Left ventricle myocardium inferior (tissue), 1 donor: ENCODE data around the gene MAZ. TPM values are rescaled to one million over a fixed set of nuclear protein-coding genes. Genes with fewer than 3 reads are reported as not detected.

Source experiments
- DNase-seq: peaks from one replicate; pipeline ENCODE4 v3.0.0-alpha.2; 2020
- H3K27ac ChIP-seq: fragments of 200-600 bp; replicated peaks from 2 replicates; pipeline ENCODE4 v1.8.0; 2021
- H3K27me3 ChIP-seq: fragments of 200-600 bp; 2 replicates; pipeline ENCODE4 v1.8.0; 2021; ENCODE audit warnings: low read depth
- H3K36me3 ChIP-seq: fragments of 200-600 bp; 2 replicates; pipeline ENCODE4 v1.8.0; 2021
- H3K4me1 ChIP-seq: fragments of 200-600 bp; 2 replicates; pipeline ENCODE4 v1.8.0; 2021
- H3K4me3 ChIP-seq: fragments of 200-600 bp; 2 replicates; pipeline ENCODE4 v1.8.0; 2021; ENCODE audit warnings: mild to moderate bottlenecking, moderate library complexity
- H3K9me3 ChIP-seq: fragments of 200-600 bp; replicated peaks from 2 replicates; pipeline ENCODE4 v1.8.0; 2021
- CTCF ChIP-seq: fragments of 200-600 bp; IDR thresholded peaks from 2 replicates; pipeline ENCODE4 v1.8.0; 2021; ENCODE audit warnings: antibody characterized with exemption, mild to moderate bottlenecking, borderline replicate concordance
- intact Hi-C: fragments of 100-400 bp; cut with micrococcal nuclease; formaldehyde crosslinking; loops from one replicate; pipeline ENCODE4 v1.11.0; 2022
- total RNA-seq: library from RNA; stranded (reverse); fragmentation: NEBNext Ultra II Directional; extraction: Animal tissue kit (Norgen Biotek cat#: 25700); gene quantifications from one replicate; pipeline ENCODE4 v1.2.1, GENCODE V29; 2021
- donor health status: DM: no; HTN: yes; CAD: no; lungs with severe emphysema.

Gene MAZ
- total RNA-seq, 1 donor from 2014 or later, result 77.6 TPM

GRCh38 chr16:29815032-29815721, 8.8 kb downstream of the MAZ start:
- H3K27me3 ChIP-seq, result no peaks in the 10 kb centered on the region
- intact Hi-C loops, result no loop called here
- peak; percentile 51 for DNase-seq
- no peaks in the 10 kb centered on the region for H3K9me3 ChIP-seq
- peaks cover 25% of the 10 kb centered on the region for H3K36me3 ChIP-seq
- H3K27ac ChIP-seq, result peak overlapping the region; percentile 97
- H3K4me1 ChIP-seq, result peaks cover 86% of the 10 kb centered on the region
- H3K4me3 ChIP-seq, result peak overlapping the region; percentile 84
- TF ChIP-seq CTCF, result no peak

- intact Hi-C loops, result no loop called here
- peak within 1 kb of the TSS; percentile 97 for H3K27ac ChIP-seq
- peak; percentile 98 for DNase-seq
- H3K36me3 ChIP-seq, result peaks cover 22% of the 10 kb centered on the region
- H3K4me1 ChIP-seq, result peaks cover 86% of the 10 kb centered on the region
- no peaks in the 10 kb centered on the region for H3K9me3 ChIP-seq
- H3K4me3 ChIP-seq, result peak within 1 kb of the TSS; percentile 84
- TF ChIP-seq CTCF, result peak; percentile 90
- no peaks in the 10 kb centered on the region for H3K27me3 ChIP-seq
Measured at GRCh38 chr16:29815793-29816693, 9.7 kb downstream of the MAZ start, which contains the start of gene PAGR1. TSS of gene PAGR1 (plus strand) at chr16:29816152. CDS start at chr16:29816526, 374 bp downstream.

DNA sequence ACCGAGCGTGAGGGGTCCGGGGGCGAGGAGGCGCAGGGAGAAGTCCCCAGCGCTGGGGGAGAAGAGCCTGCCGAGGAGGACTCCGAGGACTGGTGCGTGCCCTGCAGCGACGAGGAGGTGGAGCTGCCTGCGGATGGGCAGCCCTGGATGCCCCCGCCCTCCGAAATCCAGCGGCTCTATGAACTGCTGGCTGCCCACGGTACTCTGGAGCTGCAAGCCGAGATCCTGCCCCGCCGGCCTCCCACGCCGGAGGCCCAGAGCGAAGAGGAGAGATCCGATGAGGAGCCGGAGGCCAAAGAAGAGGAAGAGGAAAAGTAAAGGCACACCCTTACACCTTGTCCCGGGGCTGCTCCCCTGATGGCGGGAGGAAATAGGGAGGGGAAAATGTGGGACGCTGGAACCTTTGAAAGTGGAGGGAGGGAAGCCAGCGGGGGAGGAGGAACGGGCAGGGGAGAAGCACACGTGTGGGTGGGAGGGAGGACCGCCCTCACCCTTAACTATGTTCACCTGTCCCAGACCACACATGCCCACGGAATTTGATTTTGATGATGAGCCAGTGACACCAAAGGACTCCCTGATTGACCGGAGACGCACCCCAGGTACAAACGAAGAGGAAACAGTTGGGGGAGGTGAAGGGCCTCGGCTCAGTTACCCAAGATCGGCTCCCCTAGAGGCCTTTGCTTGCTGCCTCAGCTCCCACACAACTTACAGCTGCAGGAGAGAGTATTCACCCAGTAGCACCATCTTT, 10.5 kb downstream of the MAZ start:
- Histone ChIP-seq H3K36me3 (peaks cover 22% of the 10 kb centered on the region), H3K27ac (peak overlapping the region; percentile 97), H3K27me3 (no peaks in the 10 kb centered on the region), H3K4me3 (peak overlapping the region; percentile 84), H3K9me3 (no peaks in the 10 kb centered on the region), H3K4me1 (peaks cover 87% of the 10 kb centered on the region)
- intact Hi-C loops, result no loop called here
- TF ChIP-seq CTCF, result no peak
- DNase-seq, result peak; percentile 66

DNA sequence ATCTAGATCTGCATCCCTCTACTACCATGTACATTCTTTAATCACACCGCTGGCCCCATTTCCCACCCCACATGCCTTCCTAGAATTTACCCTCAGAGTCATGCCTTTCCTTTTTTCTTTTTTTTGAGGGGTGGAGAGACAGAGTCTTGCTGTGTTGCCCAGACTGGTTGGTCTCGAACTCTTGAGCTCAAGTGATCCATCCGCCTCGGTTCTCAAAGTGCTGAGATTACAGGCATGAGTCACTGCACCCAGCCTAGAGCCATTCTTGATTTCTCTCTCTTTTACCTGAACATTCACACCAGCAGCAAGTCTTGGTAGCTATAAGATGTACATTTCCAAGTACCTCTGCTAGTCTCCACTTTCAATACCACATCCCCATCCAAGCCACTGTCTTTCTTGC, 11.8 kb downstream of the MAZ start:
- Histone ChIP-seq H3K27me3 (no peaks in the 10 kb centered on the region), H3K9me3 (no peaks in the 10 kb centered on the region), H3K4me3 (no peak overlapping the region), H3K4me1 (peaks cover 86% of the 10 kb centered on the region), H3K27ac (peak overlapping the region; percentile 97), H3K36me3 (peaks cover 22% of the 10 kb centered on the region)
- no peak for TF ChIP-seq CTCF
- no peak for DNase-seq
- intact Hi-C loops, result no loop called here

DNA sequence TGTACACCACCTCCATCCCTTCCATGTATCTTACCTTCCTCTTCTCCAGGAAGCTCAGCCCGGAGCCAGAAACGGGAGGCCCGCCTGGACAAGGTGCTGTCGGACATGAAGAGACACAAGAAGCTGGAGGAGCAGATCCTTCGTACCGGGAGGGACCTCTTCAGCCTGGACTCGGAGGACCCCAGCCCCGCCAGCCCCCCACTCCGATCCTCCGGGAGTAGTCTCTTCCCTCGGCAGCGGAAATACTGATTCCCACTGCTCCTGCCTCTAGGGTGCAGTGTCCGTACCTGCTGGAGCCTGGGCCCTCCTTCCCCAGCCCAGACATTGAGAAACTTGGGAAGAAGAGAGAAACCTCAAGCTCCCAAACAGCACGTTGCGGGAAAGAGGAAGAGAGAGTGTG, 13.2 kb downstream of the MAZ start:
- peaks cover 22% of the 10 kb centered on the region for H3K36me3 ChIP-seq
- DNase-seq, result no peak
- TF ChIP-seq CTCF, result no peak
- H3K27ac ChIP-seq, result peak overlapping the region; percentile 87
- no peaks in the 10 kb centered on the region for H3K27me3 ChIP-seq
- peaks cover 86% of the 10 kb centered on the region for H3K4me1 ChIP-seq
- no peaks in the 10 kb centered on the region for H3K9me3 ChIP-seq
- peak overlapping the region; percentile 81 for H3K4me3 ChIP-seq
- intact Hi-C loops, result no loop called here
